Measurements from ENCODE around the gene TRIM24.

DNA sequence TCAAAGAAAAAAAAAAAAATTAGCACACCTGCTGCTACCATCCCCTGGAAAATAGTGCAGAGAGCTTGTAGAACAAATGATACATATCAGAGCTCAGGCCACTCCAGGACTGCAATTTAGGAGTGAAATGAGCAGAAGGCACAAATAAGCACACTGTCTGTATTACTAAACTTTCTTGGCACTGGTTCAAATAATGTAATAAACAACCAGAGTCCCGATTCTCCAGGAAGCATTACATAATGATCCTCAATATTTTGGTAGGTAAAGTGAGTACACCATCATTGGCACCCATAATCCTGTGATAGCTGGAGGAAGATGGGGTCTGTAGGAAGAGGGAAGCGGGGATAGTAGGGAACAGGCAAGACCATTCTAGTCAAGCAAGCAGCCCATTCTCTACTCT, 166.8 kb downstream of the TRIM24 start:
- TF ChIP-seq POLR2A (IDR thresholded peaks at IDR 0.05; ENCODE audit: low read length) (no peak), GATA1 (IDR thresholded peaks at IDR 0.05; ENCODE audit: low read depth, low read length) (no peak)
